ENCODE measurements around the gene ZFYVE19.

The ZFYVE19 gene, protein sequence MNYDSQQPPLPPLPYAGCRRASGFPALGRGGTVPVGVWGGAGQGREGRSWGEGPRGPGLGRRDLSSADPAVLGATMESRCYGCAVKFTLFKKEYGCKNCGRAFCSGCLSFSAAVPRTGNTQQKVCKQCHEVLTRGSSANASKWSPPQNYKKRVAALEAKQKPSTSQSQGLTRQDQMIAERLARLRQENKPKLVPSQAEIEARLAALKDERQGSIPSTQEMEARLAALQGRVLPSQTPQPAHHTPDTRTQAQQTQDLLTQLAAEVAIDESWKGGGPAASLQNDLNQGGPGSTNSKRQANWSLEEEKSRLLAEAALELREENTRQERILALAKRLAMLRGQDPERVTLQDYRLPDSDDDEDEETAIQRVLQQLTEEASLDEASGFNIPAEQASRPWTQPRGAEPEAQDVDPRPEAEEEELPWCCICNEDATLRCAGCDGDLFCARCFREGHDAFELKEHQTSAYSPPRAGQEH

DNA sequence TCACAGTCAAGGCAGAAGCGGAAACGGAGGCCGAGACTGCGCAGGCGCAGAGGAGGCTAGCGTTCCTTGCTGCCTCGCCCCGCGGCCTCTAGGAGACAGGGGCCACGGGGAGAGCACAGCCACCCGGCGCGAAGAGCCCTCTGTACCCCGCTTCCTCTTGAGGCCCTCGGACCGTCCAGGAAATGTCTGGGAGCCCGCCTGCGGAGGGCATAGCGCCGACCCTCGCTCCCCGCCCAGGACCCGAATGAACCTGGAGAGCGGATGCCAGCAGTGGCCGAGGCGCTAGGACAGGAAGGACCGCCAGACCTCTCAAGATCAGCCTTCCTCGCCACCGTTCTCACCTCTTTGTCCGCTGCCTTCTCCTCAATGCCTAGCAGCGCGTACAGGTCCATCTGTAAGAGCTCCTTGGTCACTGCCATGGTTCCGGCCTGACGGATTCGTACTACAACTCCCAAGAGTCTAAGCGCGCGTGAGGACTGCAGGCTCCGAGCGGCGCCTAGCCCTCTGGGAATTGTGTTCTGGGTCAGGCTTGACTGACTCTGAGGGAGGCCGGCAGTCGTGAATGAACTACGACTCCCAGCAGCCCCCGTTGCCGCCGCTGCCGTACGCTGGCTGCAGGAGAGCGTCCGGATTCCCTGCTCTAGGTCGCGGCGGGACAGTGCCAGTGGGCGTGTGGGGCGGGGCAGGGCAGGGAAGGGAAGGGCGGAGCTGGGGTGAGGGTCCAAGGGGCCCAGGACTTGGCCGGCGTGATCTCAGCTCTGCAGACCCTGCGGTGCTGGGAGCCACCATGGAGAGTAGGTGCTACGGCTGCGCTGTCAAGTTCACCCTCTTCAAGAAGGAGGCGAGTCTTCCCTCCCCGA lies at the start of gene ZFYVE19, which contains the start of gene DNAJC17:
Gene ZFYVE19, plus strand, starts transcription at position 62 of the 860 bp plus-strand sequence. Its CDS starts 501 bp downstream, at position 563.
Gene DNAJC17, minus strand, starts transcription at position 446 of the 860 bp plus-strand sequence. Its CDS starts 27 bp downstream, at position 419.
- DNase-seq = peak; percentile 99

DNA sequence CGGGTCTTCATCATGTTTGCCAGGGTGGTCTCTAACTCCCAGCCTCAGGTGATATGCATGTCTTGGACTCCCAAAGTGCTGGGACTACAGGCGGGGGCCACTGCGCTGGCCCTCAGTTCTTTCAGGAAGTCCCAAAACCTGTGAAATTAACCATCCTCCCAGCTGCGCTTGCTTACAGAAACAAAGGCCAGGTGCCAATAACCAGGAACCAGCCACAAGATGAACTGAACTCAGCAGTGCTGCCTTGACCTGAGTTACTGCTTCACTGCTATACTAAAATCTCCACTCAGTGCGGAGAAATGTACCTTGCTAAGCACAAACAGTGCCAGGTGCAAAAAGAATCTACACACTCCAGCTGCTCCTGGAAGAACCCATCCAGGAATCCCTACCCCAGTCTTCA lies 46.9 kb upstream of the ZFYVE19 start:
- DNase-seq = no peak

- DNase-seq = peak; percentile 69
Observed at GRCh38 chr15:40762919-40763800, 43.7 kb upstream of the ZFYVE19 start.

- DNase-seq = peak; percentile 90
Observed at GRCh38 chr15:40763801-40764628, 42.9 kb upstream of the ZFYVE19 start, which contains the start of gene GCHFR. Gene GCHFR, plus strand, starts transcription at chr15:40764068. Its CDS starts 113 bp downstream, at chr15:40764181.

DNA sequence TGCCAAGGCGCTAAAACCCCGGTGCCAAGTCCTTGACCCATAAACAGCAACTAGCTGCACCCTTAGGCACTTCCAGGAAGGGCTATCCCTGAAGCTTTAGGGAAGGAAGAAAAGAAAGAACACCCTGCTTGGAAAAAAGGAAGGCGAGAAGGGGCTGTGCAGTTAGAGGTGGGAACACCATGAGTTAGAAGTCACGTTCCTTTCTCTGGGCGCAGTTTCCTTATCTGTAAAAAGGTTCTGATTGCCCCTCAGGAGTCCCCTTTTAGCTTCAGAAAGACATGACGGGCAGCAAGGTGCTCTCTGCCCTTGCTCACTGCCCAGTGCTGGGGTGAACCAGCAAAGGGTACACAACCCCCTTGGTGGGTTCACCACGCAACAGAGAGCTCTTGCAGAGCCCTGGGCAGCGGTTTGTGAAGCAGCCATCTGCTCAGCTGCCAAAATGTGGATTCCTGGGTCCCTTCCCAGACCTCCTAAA lies 42.2 kb upstream of the ZFYVE19 start:
- no peak for DNase-seq

- DNase-seq = no peak
Observed at GRCh38 chr15:40766194-40766815, 40.6 kb upstream of the ZFYVE19 start.

- DNase-seq = peak; percentile 86
Observed at GRCh38 chr15:40766906-40767837, 39.7 kb upstream of the ZFYVE19 start.

DNA sequence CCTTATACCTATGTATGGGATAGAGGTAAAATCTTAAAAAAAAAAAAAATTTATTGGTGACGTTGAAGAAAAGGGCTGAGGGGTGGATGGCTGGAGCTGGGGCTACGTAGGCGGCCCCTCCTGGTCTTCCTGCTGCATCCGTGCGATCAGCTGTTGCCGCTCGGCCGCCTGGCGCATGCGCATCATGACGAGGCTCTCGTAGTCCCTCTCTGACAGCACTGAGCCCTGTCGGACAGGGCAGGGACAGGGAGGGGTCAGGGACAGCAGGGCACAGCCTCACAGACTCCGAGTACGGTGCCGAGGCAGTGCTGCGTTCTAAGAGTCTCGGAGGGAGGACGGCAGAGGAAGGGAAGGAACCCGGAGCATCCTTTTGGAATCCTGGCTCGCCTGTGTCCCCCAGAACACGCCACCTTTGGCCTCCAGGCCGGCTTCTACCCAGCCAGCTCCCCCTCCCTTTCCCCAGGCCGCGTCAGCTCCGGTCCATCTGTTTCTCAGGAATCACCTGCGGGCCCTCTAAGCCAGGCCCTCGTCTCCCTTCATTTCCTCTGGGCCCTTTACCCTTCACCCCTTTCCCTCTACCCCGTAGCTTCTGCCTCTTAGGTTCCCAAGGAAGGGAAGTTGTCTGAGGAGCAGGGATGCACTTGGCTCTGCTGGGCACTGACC lies 38.9 kb upstream of the ZFYVE19 start:
- no peak for DNase-seq

DNA sequence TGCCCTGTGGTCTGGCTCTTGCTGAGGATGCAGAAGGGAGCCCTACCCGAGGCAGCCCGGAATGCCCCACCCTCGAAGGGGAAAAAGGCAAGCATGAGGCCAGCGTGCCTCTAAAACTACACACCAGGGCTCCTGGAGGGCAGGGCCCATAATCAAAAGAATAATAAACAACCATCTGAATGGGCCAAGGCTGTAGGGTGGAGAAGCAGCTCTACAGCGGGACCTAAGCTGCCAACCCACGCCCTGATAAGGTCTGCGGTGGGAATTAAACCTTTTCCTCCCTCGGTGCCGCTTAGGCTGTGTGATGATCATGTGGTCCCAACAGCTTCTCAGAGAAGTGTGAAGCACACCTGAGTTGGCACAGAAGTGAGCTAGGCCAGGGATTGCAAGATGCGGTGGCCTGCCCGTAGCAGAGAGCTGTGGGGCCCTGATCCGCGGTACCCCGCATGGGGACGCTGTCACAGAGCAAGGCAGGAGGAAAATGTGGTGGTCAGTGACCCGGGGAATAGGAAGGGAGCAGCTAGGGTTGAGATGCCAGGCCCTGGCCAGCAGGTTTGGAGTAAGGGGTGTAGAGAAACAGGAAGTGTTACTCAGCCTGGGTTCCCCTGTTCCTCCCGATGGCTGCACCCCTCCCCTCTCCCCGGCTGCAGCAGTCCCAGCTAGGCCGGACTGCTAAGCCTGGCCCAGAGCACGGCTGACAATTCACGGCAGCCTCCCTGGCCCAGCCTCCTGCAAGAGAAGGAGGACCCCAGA lies 38.2 kb upstream of the ZFYVE19 start:
- DNase-seq = no peak

DNA sequence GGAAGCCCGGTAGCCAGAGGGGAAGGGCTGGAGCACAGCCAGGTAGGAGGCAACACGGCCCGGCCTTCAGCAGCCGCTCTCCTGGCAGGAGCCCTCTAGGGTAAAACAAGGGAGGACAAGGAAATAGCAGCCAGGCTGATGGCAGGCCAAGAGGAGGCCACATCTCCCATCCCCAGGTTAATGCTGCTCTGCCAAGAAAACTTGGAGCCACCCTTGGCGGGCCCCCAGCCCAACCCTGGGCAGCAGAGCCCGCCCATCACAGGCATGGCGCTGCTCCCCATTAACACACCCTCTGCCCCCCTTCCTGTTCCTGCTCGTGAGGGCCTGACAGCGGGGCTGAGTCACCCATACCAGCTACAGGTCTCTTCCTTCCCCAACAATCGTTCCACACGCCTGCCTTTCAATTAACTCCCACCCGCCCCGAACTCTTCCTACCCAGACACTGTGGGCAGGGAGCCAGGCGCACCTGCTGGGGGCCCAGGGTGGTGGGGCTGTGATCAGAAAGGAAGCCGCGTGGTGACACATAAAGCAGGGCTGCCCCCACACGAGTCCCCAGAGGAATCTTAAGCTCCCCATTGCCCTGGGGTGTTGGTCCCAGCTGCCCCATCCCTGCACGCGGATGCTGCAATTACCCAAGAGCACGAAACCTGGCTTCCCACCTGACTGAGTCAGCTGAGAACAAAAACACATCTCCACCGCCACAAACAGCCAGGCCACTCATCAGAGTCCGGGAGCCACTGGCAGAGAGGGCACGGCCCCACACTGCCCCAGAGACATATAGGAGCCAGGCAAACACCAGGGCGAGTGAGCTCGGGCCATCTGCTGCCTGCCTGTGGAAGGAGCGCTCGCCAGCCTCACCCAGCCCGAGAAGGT lies 37.4 kb upstream of the ZFYVE19 start, which contains the start of gene C15orf62:
Gene C15orf62, plus strand, starts transcription at position 707 of the 873 bp plus-strand sequence. CDS start 516 bp downstream, outside the sequence.
- DNase-seq = no peak

GRCh38 chr15:40770147-40770721 lies 36.7 kb upstream of the ZFYVE19 start:
- no peak for DNase-seq

GRCh38 chr15:40771242-40771641 lies 35.6 kb upstream of the ZFYVE19 start:
- no peak for DNase-seq

DNA sequence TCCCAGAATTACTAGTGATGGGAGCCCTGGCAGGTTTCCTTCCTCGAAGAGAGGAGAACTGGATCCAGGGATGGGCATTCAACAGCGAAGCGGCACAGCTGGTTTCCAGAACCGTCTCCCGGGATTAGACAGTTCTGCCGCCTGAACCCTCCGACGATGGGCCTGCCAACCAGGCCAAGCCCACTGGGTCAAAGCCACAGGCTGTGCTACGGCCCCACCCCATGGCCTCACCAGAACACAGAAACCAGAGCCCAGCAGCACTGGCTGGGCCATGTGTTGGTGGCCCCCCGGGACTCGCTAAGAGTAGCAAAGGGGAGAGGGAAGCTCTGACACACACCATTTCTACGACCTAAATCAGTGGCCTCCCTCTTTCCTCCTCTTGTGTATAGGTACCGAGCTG lies 34.9 kb upstream of the ZFYVE19 start:
- no peak for DNase-seq

- DNase-seq = no peak
Observed at GRCh38 chr15:40773496-40773895, 33.4 kb upstream of the ZFYVE19 start.

DNA sequence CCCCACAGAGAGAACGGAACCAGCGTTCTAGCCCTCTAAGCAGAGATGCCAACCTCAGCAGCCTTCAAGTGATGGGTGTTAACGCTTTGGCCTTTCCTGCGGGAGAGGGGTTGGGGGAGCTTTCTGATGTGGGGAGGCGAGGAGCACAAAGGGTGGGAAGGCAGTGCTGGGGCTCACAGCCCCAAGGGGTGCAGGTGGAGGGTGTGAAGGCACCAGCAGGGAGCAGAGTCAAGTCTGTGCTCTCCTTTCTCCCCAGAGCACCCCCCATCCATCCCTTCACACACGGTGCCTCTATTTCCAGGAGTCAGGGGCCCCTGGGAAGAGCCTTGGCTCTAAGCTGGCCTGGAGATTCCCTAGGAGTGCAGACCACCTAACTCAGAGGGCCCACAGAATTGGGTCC lies 33.0 kb upstream of the ZFYVE19 start:
- no peak for DNase-seq

DNA sequence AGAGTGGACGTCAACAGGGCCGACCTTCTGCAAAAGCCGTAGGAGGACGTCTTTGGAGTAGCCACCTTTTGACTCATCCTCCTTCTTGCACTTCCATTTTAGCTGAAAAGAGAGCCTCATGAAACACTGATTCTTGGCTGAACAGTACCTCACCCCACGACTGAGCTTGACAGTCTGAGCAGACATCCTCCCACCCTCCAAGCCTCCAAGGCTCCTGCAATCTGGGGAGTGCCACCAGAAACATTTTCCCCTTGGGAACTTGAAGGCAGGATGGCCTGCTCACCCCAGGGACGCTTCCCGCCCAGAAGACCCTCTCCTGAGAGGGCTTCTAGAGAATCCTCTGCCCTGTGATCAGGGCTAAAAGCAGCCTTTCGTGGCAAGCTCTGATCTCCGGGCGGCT lies 31.9 kb upstream of the ZFYVE19 start:
- DNase-seq = no peak
